H9 (cell line): Measurements from ENCODE around the gene MAST2. TPM values are rescaled to one million over a fixed set of nuclear protein-coding genes. Genes with fewer than 3 reads are reported as not detected.
A peak's percentile ranks its signal among the peaks of the same experiment; 100 is the strongest.

ENCODE experiments used
- DNase-seq: peaks from one replicate; pipeline ENCODE4 v3.0.0-alpha.2; 2017
- H2AFZ ChIP-seq: one replicate; pipeline ENCODE4 v1.6.1; 2013; ENCODE audit warnings: mild to moderate bottlenecking, low read length, control low read depth, moderate library complexity
- H2AK5ac ChIP-seq: 2 replicates; pipeline ENCODE4 v1.6.1; 2013; ENCODE audit warnings: low read length, control low read depth, mixed read lengths; ENCODE audit not compliant: insufficient read length
- H2BK120ac ChIP-seq: one replicate; pipeline ENCODE4 v1.6.1; 2013; ENCODE audit warnings: low read depth, mild to moderate bottlenecking, low read length, control low read depth, inconsistent platforms; ENCODE audit not compliant: poor library complexity, severe bottlenecking
- H2BK12ac ChIP-seq: 2 replicates; pipeline ENCODE4 v1.6.1; 2013; ENCODE audit warnings: low read length, control low read depth, mixed read lengths, low read depth; ENCODE audit not compliant: insufficient read length
- H2BK15ac ChIP-seq: 2 replicates; pipeline ENCODE4 v1.6.1; 2013; ENCODE audit warnings: low read depth, low read length, control low read depth
- H2BK20ac ChIP-seq: one replicate; pipeline ENCODE4 v1.6.1; 2013; ENCODE audit warnings: low read depth, mild to moderate bottlenecking, low read length, control low read depth, inconsistent platforms; ENCODE audit not compliant: poor library complexity, severe bottlenecking
- H2BK5ac ChIP-seq: 2 replicates; pipeline ENCODE4 v1.6.1; 2013; ENCODE audit warnings: low read length, control low read depth, mixed read lengths; ENCODE audit not compliant: insufficient read length
- H3K14ac ChIP-seq: 2 replicates; pipeline ENCODE4 v1.6.1; 2013; ENCODE audit warnings: low read length, control low read depth; ENCODE audit not compliant: insufficient read depth
- H3K18ac ChIP-seq: 2 replicates; pipeline ENCODE4 v1.6.1; 2013; ENCODE audit warnings: low read depth, mild to moderate bottlenecking, mixed read lengths, low read length, control low read depth; ENCODE audit not compliant: insufficient read length
- H3K23ac ChIP-seq: 2 replicates; pipeline ENCODE4 v1.6.1; 2013; ENCODE audit warnings: low read length, control low read depth, mixed read lengths, low read depth; ENCODE audit not compliant: insufficient read length
- H3K23me2 ChIP-seq: 2 replicates; pipeline ENCODE4 v1.6.1; 2013; ENCODE audit warnings: low read depth, mild to moderate bottlenecking, mixed read lengths, low read length, control low read depth; ENCODE audit not compliant: insufficient read length, poor library complexity, severe bottlenecking
- H3K27ac ChIP-seq: 2 replicates; pipeline ENCODE4 v1.5.1; 2013; ENCODE audit warnings: low read length, control low read depth, mixed read lengths, low read depth; ENCODE audit not compliant: insufficient read length
- H3K27me3 ChIP-seq: 2 replicates; pipeline ENCODE4 v1.6.1; 2013; ENCODE audit warnings: low read length, control low read depth, inconsistent platforms; ENCODE audit not compliant: insufficient read depth
- H3K4ac ChIP-seq: 2 replicates; pipeline ENCODE4 v1.6.1; 2013; ENCODE audit warnings: low read depth, mild to moderate bottlenecking, control low read depth, inconsistent platforms, low read length, moderate library complexity
- H3K4me1 ChIP-seq: 2 replicates; pipeline ENCODE4 v1.6.1; 2013; ENCODE audit warnings: low read length, control low read depth, inconsistent platforms; ENCODE audit not compliant: insufficient read depth
- H3K4me2 ChIP-seq: 2 replicates; pipeline ENCODE4 v1.6.1; 2013; ENCODE audit warnings: low read length, control low read depth, mixed read lengths; ENCODE audit not compliant: insufficient read length, insufficient read depth
- H3K56ac ChIP-seq: 2 replicates; pipeline ENCODE4 v1.6.1; 2013; ENCODE audit warnings: low read depth, mild to moderate bottlenecking, mixed read lengths, low read length, control low read depth; ENCODE audit not compliant: insufficient read length
- H3K79me1 ChIP-seq: 2 replicates; pipeline ENCODE4 v1.6.1; 2013; ENCODE audit warnings: low read depth, mild to moderate bottlenecking, moderate library complexity, low read length, control low read depth, inconsistent platforms; ENCODE audit not compliant: insufficient read depth, poor library complexity, severe bottlenecking
- H3K79me2 ChIP-seq: 2 replicates; pipeline ENCODE4 v1.6.1; 2013; ENCODE audit warnings: low read length, control low read depth, inconsistent platforms; ENCODE audit not compliant: insufficient read depth
- H3K9ac ChIP-seq: 2 replicates; pipeline ENCODE4 v1.6.1; 2013; ENCODE audit warnings: low read length, control low read depth, mixed read lengths; ENCODE audit not compliant: insufficient read length; ENCODE audit errors: extremely low read depth
- H3K9me3 ChIP-seq: one replicate; pipeline ENCODE4 v1.6.1; 2013; ENCODE audit warnings: low read depth, low read length, inconsistent platforms; ENCODE audit not compliant: control insufficient read depth
- H3T11ph ChIP-seq: one replicate; pipeline ENCODE4 v1.6.1; 2013; ENCODE audit warnings: mild to moderate bottlenecking, low read length, control low read depth, inconsistent platforms
- H4K20me1 ChIP-seq: one replicate; pipeline ENCODE4 v1.6.1; 2013; ENCODE audit not compliant: control insufficient read depth, insufficient read length, insufficient read depth
- H4K5ac ChIP-seq: 2 replicates; pipeline ENCODE4 v1.6.1; 2013; ENCODE audit warnings: low read depth, mild to moderate bottlenecking, mixed read lengths, low read length, control low read depth; ENCODE audit not compliant: insufficient read length
- H4K8ac ChIP-seq: replicated peaks from 2 replicates; pipeline ENCODE4 v1.6.1; 2013; ENCODE audit warnings: low read length, control low read depth, mixed read lengths, low read depth; ENCODE audit not compliant: insufficient read length
- H4K91ac ChIP-seq: 2 replicates; pipeline ENCODE4 v1.6.1; 2013; ENCODE audit warnings: low read depth, mild to moderate bottlenecking, moderate library complexity, mixed read lengths, low read length, control low read depth; ENCODE audit not compliant: insufficient read length
- H3K27ac Mint-ChIP-seq, 3 experiments: 2 replicates in 2 of 3; 3 replicates in 1 of 3; pipeline ENCODE4 v1.8.0; 2020 to 2021; ENCODE audit warnings: mixed read lengths in 3 of 3, mild to moderate bottlenecking in 1 of 3, moderate library complexity in 1 of 3
- H3K27me3 Mint-ChIP-seq: 2 replicates; pipeline ENCODE4 v1.8.0; 2021; ENCODE audit warnings: low read depth, mild to moderate bottlenecking, moderate library complexity, mixed read lengths
- H3K36me3 Mint-ChIP-seq, 3 experiments: 2 replicates in 2 of 3; 3 replicates in 1 of 3; pipeline ENCODE4 v1.8.0; 2020 to 2021; ENCODE audit warnings: low read depth in 3 of 3, mixed read lengths in 3 of 3; ENCODE audit not compliant: insufficient read depth in 1 of 3
- H3K4me1 Mint-ChIP-seq, 2 experiments: 2 replicates each; pipeline ENCODE4 v1.8.0; 2020; ENCODE audit warnings: mixed read lengths in 2 of 2
- H3K4me3 Mint-ChIP-seq, 2 experiments: 2 replicates in 1 of 2; 3 replicates in 1 of 2; pipeline ENCODE4 v1.8.0; 2020 to 2021; ENCODE audit warnings: mild to moderate bottlenecking in 2 of 2, mixed read lengths in 2 of 2, moderate library complexity in 1 of 2
- H3K9me3 Mint-ChIP-seq, 2 experiments: 2 replicates in 1 of 2; 3 replicates in 1 of 2; pipeline ENCODE4 v1.8.0; 2020; ENCODE audit warnings: mild to moderate bottlenecking in 2 of 2, mixed read lengths in 2 of 2, moderate library complexity in 1 of 2
- WGBS: extraction: QIAGEN DNeasy Blood & Tissue Kit; methylation state at CpG from one replicate; pipeline ENCODE4 v1.1.7; 2013; ENCODE audit warnings: missing lambda C conversion rate, low lambda C conversion rate, mixed read lengths; ENCODE audit not compliant: insufficient read length; ENCODE audit errors: extremely low coverage; 5-methylcytosine and 5-hydroxymethylcytosine counted together
- total RNA-seq: library from RNA; stranded (reverse); gene quantifications from 2 replicates; pipeline ENCODE4 v1.2.1, GENCODE V29; 2021
- TF ChIP-seq, protein P1 (sequence below): fragments of 200-600 bp; sonication (generic); conservative IDR thresholded peaks from 3 replicates; pipeline ENCODE4 v1.8.0; 2021; ENCODE audit warnings: antibody characterized with exemption, mild to moderate bottlenecking

Gene MAST2
- total RNA-seq, 1 experiment from 2014 or later: 28.8 TPM

GRCh38 chr1:46011121-46011695 is 207.8 kb downstream of the MAST2 start:
- Mint-ChIP-seq H3K9me3 (peaks cover 0 to 3% of the 10 kb centered on the region in 2 experiments; a peak in 3 of 5 replicates), H3K4me1 (0 out of 4 replicates have a peak, but pooled peaks cover 0 to under 1% of the 10 kb centered on the region in 2 experiments), H3K27ac (no peak overlapping the region), H3K27me3 (no peaks in the 10 kb centered on the region), H3K36me3 (peaks cover 40 to 64% (median 54%) of the 10 kb centered on the region in 3 experiments), H3K4me3 (no peak overlapping the region)
- H4K5ac ChIP-seq: no peak overlapping the region
- H3K9ac ChIP-seq: no peak overlapping the region
- no peaks in the 10 kb centered on the region for H3K9me3 ChIP-seq
- H3K4me2 ChIP-seq: no peak overlapping the region
- TF ChIP-seq, protein P1, sequence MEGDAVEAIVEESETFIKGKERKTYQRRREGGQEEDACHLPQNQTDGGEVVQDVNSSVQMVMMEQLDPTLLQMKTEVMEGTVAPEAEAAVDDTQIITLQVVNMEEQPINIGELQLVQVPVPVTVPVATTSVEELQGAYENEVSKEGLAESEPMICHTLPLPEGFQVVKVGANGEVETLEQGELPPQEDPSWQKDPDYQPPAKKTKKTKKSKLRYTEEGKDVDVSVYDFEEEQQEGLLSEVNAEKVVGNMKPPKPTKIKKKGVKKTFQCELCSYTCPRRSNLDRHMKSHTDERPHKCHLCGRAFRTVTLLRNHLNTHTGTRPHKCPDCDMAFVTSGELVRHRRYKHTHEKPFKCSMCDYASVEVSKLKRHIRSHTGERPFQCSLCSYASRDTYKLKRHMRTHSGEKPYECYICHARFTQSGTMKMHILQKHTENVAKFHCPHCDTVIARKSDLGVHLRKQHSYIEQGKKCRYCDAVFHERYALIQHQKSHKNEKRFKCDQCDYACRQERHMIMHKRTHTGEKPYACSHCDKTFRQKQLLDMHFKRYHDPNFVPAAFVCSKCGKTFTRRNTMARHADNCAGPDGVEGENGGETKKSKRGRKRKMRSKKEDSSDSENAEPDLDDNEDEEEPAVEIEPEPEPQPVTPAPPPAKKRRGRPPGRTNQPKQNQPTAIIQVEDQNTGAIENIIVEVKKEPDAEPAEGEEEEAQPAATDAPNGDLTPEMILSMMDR: no peak
- no peak overlapping the region for H2BK12ac ChIP-seq
- H3K14ac ChIP-seq: no peak overlapping the region
- no peak overlapping the region for H2BK15ac ChIP-seq
- H2BK20ac ChIP-seq: no peak overlapping the region
- no peak overlapping the region for H3K27ac ChIP-seq
- H4K20me1 ChIP-seq: no peaks in the 10 kb centered on the region
- H3K79me1 ChIP-seq: no peaks in the 10 kb centered on the region
- no peak overlapping the region for H2AK5ac ChIP-seq
- H3K23me2 ChIP-seq: no peaks in the 10 kb centered on the region
- DNase-seq: peak; percentile 1
- H3K23ac ChIP-seq: no peak overlapping the region
- no peak overlapping the region for H2AFZ ChIP-seq
- no peak overlapping the region for H3T11ph ChIP-seq
- no peaks in the 10 kb centered on the region for H3K27me3 ChIP-seq
- H4K8ac ChIP-seq: no peak overlapping the region
- no peak overlapping the region for H2BK120ac ChIP-seq
- H3K4me1 ChIP-seq: no peaks in the 10 kb centered on the region
- H4K91ac ChIP-seq: no peak overlapping the region
- no peak overlapping the region for H3K56ac ChIP-seq
- H3K18ac ChIP-seq: no peak overlapping the region
- WGBS: no CpG with 5 or more reads among the region's 7 CpGs
- H2BK5ac ChIP-seq: peak overlapping the region; percentile 41
- no peaks in the 10 kb centered on the region for H3K79me2 ChIP-seq
- no peak overlapping the region for H3K4ac ChIP-seq
